ENCODE data around the gene CXorf51B.
"Not testable (repeated sequence)": the region's sequence is repeated elsewhere in the genome, so short reads cannot be mapped to it uniquely, and the experiment has no call there.

The CXorf51B gene

GRCh38 chrX:146809471-146809870 lies at the start of gene CXorf51B:
CXorf51B (plus strand) TSS chrX:146809771; CDS start chrX:146809792, 21 bp downstream.
- DNase-seq = not testable (repeated sequence)

DNA sequence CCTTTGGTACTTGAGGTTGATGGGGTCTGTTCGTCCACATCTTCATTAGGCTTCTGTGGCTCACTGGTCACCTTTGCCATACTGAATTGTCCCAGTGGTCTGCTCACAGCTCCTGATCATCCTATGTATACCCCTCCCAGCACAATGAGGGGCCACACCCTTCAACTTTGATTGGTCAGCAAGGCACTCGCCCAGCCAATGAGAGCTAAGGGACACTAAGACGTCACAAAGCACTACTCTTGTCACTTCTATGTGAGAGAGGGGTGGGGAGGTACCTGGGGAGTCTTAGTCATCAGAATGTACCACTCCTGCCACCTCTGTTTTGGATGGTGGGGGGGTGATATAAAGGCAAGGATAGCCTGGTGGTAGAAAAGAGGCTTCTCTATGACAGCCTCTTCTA lies 5.1 kb downstream of the CXorf51B start, which contains the start of gene CXorf51A:
Gene CXorf51A (minus strand): TSS at position 101 of the 400 bp plus-strand sequence. CDS start 21 bp downstream, at position 80.
- not testable (repeated sequence) for DNase-seq

DNA sequence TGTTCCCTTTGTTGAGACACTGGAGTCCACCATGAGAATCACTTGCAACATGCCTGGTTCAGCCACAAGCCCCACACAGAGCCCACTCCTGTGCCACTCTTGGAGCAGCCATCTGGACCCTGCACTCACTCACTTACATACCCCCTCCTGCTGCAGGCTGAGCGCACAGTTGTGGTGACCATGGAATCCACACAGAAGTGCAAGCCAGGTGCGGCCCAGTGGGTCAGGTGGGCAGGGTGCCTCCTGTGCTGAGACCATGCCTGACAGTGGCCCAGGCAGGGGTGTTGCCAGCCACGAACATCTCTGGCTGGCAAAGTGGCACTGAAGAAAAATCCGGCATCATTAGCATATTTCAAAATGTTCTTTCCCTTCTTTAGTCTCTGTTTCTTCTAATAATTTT lies 22.4 kb downstream of the CXorf51B start:
- DNase-seq = no peak

DNA sequence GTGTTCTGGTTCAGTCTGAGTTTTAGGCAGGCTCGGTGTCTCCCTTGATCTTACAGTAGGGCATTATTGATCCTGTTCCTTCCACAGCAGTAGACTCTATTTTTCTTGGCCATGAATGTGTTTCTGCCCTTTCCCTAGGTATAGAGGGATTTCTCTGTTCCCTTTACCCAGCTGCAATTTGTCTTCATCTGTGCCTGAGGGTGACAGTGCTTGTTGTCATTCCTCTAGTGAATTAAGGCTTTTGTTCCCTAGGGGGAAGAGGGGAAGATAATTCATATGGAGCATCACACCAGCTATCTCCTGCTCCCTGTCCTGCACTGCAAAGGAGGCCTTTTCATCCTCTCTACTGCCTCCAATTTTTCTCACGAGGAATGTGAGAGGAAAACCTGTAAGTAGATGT lies 44.7 kb downstream of the CXorf51B start:
- DNase-seq = no peak
